GM21825 (cell line): ENCODE results near the gene DAPK1.
A peak's percentile ranks its signal among the peaks of the same experiment; 100 is the strongest.

Experiments used
- ATAC-seq: cut with Tn5 transposase; IDR thresholded peaks from one replicate; pipeline ENCODE4 v1.9.1; 2021; ENCODE audit warnings: mild to moderate bottlenecking, moderate library complexity; ENCODE audit not compliant: unreplicated experiment

DAPK1 gene

DNA sequence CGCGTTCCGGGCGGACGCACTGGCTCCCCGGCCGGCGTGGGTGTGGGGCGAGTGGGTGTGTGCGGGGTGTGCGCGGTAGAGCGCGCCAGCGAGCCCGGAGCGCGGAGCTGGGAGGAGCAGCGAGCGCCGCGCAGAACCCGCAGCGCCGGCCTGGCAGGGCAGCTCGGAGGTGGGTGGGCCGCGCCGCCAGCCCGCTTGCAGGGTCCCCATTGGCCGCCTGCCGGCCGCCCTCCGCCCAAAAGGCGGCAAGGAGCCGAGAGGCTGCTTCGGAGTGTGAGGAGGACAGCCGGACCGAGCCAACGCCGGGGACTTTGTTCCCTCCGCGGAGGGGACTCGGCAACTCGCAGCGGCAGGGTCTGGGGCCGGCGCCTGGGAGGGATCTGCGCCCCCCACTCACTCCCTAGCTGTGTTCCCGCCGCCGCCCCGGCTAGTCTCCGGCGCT, at the start of gene DAPK1:
TSS of gene DAPK1 (plus strand) at position 264 of the 442 bp plus-strand sequence. CDS start 1,211 bp downstream, outside the sequence.
- ATAC-seq: no peak

DNA sequence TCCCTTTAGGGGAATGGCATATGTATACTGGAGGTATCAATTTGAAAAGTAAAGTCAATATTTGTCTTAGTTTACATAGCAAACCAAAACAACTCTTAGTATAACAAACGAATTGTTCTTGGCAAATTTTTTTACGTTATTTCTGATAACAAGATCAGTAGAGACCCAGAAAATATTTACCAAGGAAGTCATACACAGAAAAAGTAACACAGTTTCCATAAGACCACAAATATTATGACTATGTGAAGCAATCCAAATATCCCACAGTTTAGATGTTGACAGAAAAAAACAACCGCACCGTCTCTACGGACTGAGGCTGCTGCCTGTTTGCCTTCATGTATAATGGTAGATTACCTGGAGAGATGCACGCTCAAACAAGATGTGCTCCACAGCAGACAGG, 46.5 kb upstream of the DAPK1 start:
- no peak for ATAC-seq

DNA sequence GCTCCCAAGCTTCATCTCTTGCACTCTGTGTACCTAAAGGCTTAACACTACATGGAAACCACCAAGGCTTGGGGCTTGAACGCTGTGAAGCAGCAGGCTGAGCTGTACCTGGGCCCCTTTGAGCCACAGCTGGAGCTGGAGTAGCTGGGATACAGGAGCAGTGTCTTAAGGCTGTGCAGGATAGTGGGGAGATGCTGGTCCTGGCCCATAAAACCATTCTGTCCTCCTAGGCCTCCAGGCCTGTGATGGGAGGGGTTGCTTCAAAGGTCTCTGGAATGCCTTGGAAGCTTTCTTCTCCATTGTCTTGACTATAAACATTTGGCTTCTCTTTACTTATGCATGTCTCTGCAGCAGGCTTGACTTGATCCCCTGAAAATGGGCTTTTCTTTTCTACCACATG, 42.3 kb upstream of the DAPK1 start:
- ATAC-seq: no peak

DNA sequence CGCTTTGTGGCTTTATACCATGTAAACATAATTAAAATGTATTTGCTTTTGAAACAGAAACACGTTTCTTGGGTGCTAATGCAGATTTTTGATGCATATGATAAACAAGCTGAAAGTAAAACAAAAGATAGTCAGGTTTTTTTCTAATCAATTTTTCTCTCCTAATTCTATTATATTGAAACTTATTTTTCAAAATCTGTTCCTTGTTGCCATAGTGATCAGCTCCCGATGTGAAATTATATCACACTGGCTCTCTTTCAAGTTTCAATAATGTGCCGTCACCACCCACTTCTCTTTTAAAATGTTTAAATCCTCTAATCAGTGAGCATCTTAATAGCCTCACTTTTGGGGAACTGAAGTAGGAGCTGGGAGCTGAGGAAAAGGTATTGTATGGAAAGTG, 36.4 kb upstream of the DAPK1 start:
- ATAC-seq: no peak

DNA sequence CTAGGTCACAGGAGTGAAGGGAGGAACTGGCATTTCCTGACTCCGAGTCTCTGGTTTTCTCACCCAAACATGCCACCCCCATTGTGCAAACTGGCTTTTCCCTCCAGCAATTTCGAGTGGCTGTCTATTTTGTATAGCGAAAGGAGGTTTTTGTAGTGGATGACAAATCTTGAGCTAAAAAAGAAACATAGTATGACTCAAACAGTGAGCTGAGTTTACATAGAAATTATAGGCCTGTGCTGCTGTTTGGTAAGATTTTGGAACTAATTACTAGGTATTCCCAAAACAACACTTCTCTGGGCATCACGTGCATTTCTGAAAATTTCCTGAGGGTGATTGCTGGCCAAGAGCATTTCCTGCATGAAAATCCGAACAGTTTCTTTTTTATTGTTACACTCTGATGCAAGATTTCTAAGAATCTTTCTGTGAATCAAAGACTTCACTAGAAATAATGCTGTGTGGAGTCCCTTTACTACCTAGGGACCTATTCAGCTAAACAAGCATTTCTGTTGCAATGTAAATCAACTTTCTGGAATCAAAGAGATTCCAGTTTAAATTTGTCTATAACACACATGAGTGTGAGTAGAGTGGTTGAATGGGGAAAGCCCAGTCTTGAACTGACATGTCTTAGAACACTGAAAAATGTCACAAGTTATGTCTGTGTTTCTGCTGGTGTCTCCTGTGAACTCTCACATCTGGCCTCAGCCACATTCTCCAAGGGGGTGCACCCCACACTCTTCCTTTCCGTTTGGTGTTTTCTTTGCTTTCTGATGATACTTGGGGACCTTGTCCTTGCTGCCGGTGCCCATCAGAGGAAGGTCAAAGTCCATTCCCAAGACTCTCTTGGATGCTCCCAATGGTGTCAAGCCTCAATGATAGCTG, 33.3 kb upstream of the DAPK1 start:
- ATAC-seq: no peak

DNA sequence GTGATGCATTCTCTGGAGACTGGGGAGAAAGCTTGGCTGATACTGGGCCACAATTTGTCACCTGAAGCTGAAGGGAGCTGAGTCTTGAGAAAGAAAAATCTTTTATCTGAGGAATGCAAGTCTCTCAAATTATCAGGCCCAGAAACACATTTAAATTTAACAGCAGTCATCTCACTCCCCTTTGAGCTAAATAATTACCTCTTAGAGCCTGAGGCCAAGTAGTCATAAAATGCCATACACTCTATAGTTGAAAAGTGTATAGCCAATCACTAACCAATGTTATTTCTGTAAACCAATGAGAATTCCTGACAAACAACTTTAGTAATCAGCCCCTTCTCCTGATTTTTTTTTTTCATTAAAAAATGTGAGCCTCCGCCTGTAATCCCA, 32.7 kb upstream of the DAPK1 start:
- ATAC-seq: no peak

DNA sequence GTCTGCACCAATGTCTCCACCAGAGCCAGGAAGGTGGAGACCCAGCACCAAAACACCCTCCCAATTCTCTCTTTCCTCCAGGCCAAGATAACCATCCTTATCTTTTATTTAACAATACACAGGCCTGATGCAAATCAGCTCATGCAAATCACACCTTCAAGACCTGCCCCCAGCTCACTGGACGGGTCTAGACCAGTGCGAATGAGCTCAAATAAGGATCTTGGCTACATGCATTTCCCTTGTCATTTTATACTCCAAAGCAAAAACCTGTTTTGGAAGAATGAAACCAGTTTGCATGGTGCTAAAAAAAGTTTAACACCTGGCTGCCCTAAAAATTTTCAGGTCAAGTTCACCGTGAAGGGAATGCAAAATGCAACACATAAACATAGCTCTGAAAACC, 31.9 kb upstream of the DAPK1 start:
- no peak for ATAC-seq

DNA sequence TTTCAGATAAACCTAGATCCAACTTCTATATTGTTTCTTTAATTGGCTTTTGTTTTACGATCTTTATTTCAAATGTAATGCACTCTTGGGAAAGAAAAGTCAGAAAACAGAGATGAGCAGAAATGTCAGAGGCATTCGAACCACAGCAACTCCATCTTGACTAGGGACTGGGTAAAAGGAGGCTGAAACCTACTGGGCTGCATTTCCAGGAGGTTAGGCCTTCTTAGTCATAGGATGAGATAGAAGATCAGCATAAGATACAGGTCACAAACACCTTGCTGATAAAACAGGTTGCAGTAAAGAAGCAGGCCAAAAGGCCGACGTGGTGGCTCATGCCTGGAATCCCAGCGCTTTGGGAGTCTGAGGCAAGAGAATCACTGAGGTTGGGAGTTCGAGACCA, 30.5 kb upstream of the DAPK1 start:
- ATAC-seq: no peak

DNA sequence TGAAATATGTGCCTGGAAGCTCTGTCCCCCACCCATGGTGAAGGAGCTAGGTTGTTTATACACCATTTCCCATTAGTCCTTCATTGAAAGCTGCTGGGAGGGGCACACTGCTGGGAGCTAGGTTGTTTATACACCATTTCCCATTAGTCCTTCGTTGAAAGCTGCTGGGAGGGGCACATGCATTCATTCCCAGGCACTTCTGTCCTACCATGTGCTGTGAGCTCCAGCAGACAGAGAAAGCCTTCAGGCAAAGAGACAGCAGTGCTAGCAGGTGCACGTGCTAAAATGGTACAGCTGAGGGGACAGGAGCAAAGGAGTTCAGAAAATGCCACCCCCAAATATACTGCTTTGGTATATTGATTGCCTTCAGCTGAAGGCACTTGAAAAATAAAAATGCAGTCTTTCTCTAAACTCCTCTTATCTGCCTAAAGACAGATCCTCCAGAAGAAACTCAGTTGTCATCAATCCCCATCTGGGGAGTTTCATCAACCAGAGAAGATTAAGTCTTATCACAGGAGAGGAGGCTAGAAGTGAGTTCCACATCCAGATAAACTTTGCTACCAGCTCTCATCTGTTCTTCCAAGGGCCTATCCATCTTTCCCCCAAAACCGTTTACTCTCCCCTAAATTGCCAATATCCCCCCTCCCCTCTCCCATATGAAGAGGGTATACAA, 27.7 kb upstream of the DAPK1 start:
- ATAC-seq: no peak

DNA sequence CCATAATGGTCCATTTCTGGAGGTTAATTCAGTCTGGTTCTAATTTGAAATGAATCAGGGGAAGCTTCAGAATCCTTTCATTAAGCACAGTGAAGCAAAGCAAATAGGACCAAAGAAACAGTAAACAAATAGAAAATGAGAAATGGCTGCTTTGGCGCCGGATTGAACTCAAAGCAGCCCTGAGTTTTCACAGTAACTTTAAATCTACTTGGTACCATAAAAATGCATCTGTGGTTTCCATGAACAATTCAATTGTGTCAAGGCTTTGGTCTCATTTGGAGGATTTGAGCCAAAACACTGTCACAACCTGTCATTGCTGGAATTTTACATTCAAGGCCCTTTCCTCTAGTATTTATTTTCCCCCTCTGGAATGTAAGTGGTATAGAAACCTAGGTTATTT, 25.9 kb upstream of the DAPK1 start:
- no peak for ATAC-seq

DNA sequence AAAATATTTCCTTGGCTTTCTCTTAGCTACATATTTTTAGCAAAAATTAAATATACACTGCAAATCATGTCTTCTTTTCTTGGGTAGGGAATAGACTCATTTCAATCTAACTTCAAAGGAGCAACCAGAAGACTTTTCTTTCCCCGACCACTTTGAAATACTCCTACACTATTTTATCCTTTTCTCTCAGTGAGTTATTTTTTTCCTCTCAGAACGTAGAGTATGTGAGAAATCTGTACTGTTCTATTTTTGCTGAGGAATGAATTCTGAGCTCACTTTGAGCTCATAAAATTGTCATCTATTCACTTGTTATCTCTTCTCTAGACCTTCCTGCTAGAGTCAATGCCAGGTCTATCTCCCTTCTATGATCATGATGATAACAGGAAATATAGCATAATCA, 22.2 kb upstream of the DAPK1 start:
- ATAC-seq: no peak

DNA sequence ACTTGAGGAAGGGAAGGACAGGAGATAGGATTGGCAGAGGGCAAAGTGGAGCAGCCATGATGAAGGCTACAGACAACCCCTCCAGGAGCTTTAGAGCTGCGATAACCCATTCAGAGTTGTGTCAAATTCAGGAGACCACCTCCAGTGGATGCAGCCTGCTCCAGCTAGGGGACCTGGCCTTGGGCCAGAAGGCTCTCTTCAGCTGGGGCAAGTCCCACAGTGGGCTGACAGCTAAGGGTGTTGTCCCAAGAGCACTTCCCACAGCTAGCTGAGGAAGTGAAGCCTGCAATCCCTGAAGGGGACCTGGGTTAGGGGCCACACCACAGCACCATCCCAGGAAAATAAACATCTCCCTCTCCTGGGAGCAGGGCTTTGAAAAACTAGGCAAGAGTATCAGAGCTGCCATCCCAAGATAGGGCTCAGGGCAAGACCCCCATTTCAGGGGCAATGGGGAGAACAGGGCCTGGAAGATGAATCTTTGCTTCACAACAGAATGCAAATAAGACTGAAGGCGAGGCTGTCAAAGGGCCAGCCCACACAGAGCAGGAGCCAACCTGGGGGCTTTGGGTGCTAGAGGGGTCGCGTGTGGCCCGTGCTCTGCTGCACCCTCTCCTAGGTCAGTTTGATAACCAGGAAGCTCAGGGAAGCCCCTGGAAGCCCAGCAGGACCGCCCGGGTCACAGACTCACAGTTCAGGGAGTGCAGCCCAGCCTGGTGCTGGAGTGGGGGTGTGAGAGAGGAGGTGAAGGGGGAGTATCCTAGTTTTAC, 19.3 kb upstream of the DAPK1 start:
- ATAC-seq: no peak

DNA sequence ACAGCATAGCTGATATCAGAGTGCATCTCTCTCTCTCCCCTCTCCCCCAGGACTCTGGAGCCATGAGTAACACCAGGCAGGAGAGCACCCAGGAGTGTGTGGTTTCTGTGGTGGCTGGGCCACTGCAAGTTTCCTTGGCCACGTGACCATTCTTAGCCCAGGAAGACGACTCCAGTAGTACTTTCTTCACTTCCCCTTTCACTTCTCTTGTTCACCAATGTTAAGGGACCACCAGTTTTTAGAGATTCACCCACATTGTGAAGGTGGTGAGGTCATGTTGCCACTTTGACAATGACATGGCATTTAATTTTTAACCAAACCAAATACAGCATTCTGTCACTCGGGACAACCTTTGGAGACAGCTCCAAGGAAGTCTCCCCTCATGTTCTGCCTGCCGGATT, 17.9 kb upstream of the DAPK1 start:
- peak; percentile 90 for ATAC-seq

DNA sequence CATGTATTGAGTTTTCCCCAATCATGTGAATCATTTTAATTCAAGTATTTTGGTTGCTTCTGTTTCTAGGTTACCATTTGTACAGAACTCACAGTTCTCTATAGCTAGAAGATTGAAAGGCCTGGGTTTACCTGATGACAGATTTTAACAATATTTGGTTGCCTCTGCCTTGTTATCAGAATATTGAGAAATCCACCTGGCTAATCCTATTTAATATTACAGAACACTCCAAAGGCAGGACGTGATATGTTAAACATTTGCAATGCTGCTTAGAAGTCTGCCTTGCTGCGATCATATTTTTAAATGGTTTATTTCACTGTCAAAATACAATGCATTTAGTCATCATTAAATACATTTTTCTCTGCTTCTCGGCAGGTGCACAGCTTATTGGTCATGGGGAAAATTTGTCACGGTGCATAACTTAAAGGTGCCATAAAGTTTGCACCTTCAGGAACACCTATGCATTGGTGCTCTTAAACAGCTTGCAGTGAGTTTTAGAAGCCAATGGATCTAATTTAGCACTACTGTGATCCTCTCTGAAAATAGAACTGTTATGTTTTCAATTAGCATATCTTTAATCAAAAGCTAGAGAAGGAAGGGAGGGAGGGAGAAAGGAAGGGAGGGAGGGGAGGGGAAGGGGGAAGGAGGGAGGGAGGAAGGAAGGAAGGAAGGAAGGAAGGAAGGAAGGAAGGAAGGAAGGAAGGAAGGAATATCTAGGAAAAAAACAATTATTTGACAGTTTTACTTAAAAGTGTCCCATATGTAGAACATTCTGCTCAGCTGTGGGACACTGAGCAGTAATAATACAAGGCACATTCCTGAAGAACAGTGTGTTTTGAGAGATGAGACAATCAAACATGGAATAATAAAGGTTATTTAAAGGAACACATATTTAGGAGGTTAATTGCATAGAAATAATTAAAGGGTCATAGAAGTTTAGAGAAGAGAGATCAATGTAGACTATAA, 15.5 kb upstream of the DAPK1 start:
- ATAC-seq: no peak

DNA sequence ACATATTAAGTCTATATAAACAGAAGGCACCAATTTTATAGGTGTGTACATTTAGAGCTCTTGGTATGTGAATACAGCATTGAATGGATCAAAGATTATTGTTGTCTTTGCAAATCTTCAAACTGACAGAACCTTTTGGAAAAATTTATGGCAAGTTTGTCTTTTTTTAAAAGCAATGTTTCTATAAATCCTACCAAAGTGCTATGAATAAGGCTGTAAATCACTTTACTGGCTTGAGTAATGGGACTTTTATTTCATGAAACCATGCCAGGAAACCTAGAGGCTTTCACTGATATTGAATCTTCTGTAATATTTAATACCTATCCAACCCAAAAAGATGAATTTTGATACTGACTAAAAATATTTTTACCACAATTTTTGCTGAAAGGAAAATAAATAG, 7.4 kb upstream of the DAPK1 start:
- ATAC-seq: no peak

DNA sequence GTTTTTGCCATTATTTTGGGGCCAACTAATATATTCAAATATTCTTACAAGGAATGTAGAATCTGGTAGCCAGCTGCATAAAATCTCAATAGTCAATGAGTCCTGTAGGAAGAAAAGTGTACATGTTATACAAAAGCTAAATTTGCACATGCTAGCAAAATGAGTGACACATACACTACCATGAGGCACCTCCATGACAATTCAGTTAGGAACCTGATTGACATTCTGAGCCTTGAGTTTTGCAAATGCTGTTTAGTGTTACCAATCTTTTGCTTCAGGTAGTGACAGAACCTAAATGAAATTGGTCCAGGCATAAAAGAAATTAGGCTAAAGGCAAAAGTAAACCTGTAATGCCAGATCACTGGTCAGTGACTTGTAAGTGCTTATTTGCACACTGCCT, 6.8 kb upstream of the DAPK1 start:
- no peak for ATAC-seq

DNA sequence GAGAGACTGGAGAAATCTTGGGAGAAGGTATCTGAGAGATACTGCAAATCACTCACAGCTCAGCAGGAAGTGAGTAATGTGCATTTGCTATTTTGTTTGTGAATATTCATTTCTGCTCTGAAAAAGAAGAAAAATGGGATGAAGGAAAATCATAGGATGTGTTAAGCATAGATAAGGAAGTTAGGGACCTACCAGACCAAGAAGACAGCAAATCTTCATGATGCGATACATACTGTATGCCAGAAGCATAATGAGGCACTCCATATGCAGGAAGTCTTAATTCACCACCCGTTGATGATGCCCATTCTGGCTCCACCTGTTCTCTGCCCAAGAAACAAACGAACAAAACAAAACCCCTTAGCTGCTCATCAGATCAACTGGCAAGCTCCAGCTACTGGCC, 6.1 kb upstream of the DAPK1 start:
- no peak for ATAC-seq

DNA sequence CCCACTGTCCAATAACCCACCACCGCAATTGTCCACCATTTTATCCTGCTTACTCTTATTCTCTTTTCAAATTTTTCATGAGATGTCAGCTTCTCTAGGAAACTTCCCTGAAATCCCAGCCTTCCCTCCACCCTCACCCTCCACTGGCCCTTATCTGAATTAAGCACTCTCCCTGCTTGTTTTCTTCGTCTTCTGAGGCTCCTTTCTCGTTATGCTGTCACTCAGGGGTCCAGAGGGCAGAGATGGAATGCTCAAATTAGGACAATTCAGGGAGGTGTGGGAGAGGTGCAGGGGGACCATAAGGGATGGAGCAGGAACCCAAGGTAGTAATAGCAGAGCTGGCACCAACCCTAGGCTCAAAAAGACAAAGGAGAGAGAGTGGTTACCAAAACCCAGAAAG, 5.0 kb upstream of the DAPK1 start:
- ATAC-seq: no peak

DNA sequence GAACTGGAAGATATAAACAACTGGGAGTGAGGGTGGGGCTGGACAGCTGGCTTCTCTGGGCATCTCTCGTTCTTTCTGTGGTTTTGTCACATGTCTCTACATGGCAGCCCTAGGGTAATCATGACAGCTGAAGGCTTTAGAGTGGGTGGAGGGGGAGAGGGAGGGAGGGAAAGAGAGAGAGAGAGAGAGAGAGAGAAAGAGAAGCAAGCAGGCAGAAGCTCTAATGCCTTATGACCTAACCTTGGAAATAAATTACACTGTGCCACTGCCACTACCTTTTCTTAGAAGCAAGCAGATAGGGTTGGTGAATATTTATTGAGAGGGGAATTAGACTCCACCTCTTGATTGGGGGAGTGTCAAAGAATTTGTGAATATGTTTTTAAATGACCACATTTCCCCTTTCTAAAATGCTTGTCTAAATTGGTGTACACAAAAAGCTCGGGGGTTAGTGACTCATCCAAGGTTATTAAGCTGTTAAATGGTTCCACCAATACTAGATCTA, 2.6 kb upstream of the DAPK1 start:
- no peak for ATAC-seq

DNA sequence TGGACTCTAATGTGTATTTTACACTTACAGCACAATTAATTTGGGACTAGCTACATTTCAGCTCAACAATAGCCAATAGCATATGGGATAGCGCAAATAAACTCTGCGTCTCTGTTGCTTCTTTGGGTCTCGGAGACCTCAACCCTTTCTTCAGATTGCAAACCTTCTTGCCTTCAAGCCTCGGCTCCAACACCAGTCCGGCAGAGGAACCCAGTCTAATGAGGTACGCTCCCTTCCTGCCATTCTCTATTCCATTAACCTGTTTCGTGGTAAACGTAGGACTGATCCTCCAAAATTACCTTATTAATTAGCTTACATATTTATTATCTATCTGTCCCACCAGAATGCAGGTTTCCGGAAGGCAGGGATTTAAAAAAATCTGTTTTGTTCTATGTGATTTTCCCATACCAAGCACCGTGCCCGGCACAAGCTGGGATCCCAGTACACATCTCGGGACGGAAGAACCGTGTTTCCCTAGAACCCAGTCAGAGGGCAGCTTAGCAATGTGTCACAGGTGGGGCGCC, 525 bp upstream of the DAPK1 start:
- no peak for ATAC-seq
